HEK293 (cell line): ENCODE data around the gene MOG.
A peak's percentile ranks its signal among the peaks of the same experiment; 100 is the strongest.

ENCODE experiments used
- EGR2 ChIP-seq: fragments of 450-650 bp; formaldehyde crosslinking; IDR thresholded peaks from 2 replicates; pipeline ENCODE4 v1.5.1; 2016; ENCODE audit warnings: low read depth, missing biosample characterization, missing genetic modification characterization
- HOXA7 ChIP-seq: sonication (generic); formaldehyde crosslinking; IDR thresholded peaks from 2 replicates; pipeline ENCODE4 v1.8.1; 2022; ENCODE audit warnings: missing genetic modification reagents, borderline replicate concordance
- KLF1 ChIP-seq: fragments of 450-650 bp; formaldehyde crosslinking; IDR thresholded peaks from 2 replicates; pipeline ENCODE4 v1.5.1; 2016; ENCODE audit warnings: missing biosample characterization, missing genetic modification characterization
- MYNN ChIP-seq: fragments of 450-650 bp; formaldehyde crosslinking; IDR thresholded peaks from 2 replicates; pipeline ENCODE4 v1.5.1; 2016; ENCODE audit warnings: missing biosample characterization, missing genetic modification characterization, borderline replicate concordance
- REPIN1 ChIP-seq: fragments of 450-650 bp; formaldehyde crosslinking; IDR thresholded peaks from 2 replicates; pipeline ENCODE4 v1.5.1; 2017; ENCODE audit warnings: missing biosample characterization, missing genetic modification characterization, low read depth
- SP2 ChIP-seq: fragments of 450-650 bp; formaldehyde crosslinking; IDR thresholded peaks from 2 replicates; pipeline ENCODE4 v1.5.1; 2016; ENCODE audit warnings: missing biosample characterization, missing genetic modification characterization
- TSHZ1 ChIP-seq: fragments of 450-650 bp; formaldehyde crosslinking; IDR thresholded peaks from 2 replicates; pipeline ENCODE4 v1.5.1; 2016; ENCODE audit warnings: missing biosample characterization, missing genetic modification characterization, borderline replicate concordance
- ZBTB11 ChIP-seq: fragments of 450-650 bp; formaldehyde crosslinking; conservative IDR thresholded peaks from 2 replicates; pipeline ENCODE4 v1.5.1; 2016; ENCODE audit warnings: low read depth, missing biosample characterization, missing genetic modification characterization
- ZFP3 ChIP-seq: fragments of 450-650 bp; formaldehyde crosslinking; IDR thresholded peaks from 2 replicates; pipeline ENCODE4 v1.5.1; 2016; ENCODE audit warnings: low read depth, missing biosample characterization, missing genetic modification characterization
- ZNF114 ChIP-seq: fragments of 450-650 bp; formaldehyde crosslinking; IDR thresholded peaks from 2 replicates; pipeline ENCODE4 v1.5.0; 2017; ENCODE audit warnings: missing biosample characterization, missing genetic modification characterization
- ZNF174 ChIP-seq: fragments of 450-650 bp; formaldehyde crosslinking; IDR thresholded peaks from 2 replicates; pipeline ENCODE4 v1.5.0; 2017; ENCODE audit warnings: missing biosample characterization, mild to moderate bottlenecking, missing genetic modification characterization
- ZNF239 ChIP-seq: fragments of 450-650 bp; formaldehyde crosslinking; IDR thresholded peaks from 2 replicates; pipeline ENCODE4 v1.5.1; 2016; ENCODE audit warnings: missing biosample characterization, missing genetic modification characterization
- ZNF274 ChIP-seq, 2 experiments: fragments of 200-500 bp in 1 of 2; fragments of 450-650 bp in 1 of 2; sonication (Bioruptor generic) in 1 of 2; formaldehyde crosslinking in 1 of 2; IDR thresholded peaks; 2 replicates each; pipeline versions ENCODE4 v1.5.1 to v1.6.1; 2014 to 2016; ENCODE audit warnings: borderline replicate concordance in 1 of 2, inconsistent platforms in 1 of 2, low read length in 1 of 2, missing biosample characterization in 1 of 2, missing genetic modification characterization in 1 of 2
- ZNF280C ChIP-seq: fragments of 450-650 bp; formaldehyde crosslinking; IDR thresholded peaks from 2 replicates; pipeline ENCODE4 v1.5.1; 2016; ENCODE audit warnings: missing biosample characterization, missing genetic modification characterization
- ZNF292 ChIP-seq: fragments of 450-650 bp; formaldehyde crosslinking; IDR thresholded peaks from 2 replicates; pipeline ENCODE4 v1.5.1; 2016; ENCODE audit warnings: low read depth, missing biosample characterization, missing genetic modification characterization, borderline replicate concordance
- ZNF302 ChIP-seq: fragments of 450-650 bp; formaldehyde crosslinking; IDR thresholded peaks from 2 replicates; pipeline ENCODE4 v1.5.1; 2016; ENCODE audit warnings: missing biosample characterization, missing genetic modification characterization, low read depth
- ZNF354C ChIP-seq: fragments of 450-650 bp; formaldehyde crosslinking; IDR thresholded peaks from 2 replicates; pipeline ENCODE4 v1.5.1; 2016; ENCODE audit warnings: missing biosample characterization, missing genetic modification characterization, low read depth, borderline replicate concordance
- ZNF37A ChIP-seq: fragments of 450-650 bp; IDR thresholded peaks from 2 replicates; pipeline ENCODE4 v1.5.1; 2018; ENCODE audit warnings: missing biosample characterization, missing genetic modification characterization
- ZNF404 ChIP-seq: fragments of 450-650 bp; formaldehyde crosslinking; IDR thresholded peaks from 2 replicates; pipeline ENCODE4 v1.5.1; 2017; ENCODE audit warnings: missing biosample characterization, missing genetic modification characterization
- ZNF416 ChIP-seq: fragments of 450-650 bp; formaldehyde crosslinking; IDR thresholded peaks from 2 replicates; pipeline ENCODE4 v1.5.1; 2016; ENCODE audit warnings: missing biosample characterization, missing genetic modification characterization
- ZNF530 ChIP-seq: fragments of 450-650 bp; formaldehyde crosslinking; IDR thresholded peaks from 2 replicates; pipeline ENCODE4 v1.5.1; 2016; ENCODE audit warnings: low read depth, missing biosample characterization, missing genetic modification characterization
- ZNF549 ChIP-seq: fragments of 450-650 bp; IDR thresholded peaks from 2 replicates; pipeline ENCODE4 v1.5.1; 2018; ENCODE audit warnings: missing biosample characterization, missing genetic modification characterization, mild to moderate bottlenecking, inconsistent platforms, moderate library complexity
- ZNF580 ChIP-seq: fragments of 450-650 bp; formaldehyde crosslinking; IDR thresholded peaks from 2 replicates; pipeline ENCODE4 v1.5.1; 2016; ENCODE audit warnings: missing biosample characterization, missing genetic modification characterization
- ZNF660 ChIP-seq: fragments of 450-650 bp; IDR thresholded peaks from 2 replicates; pipeline ENCODE4 v1.5.1; 2018; ENCODE audit warnings: missing biosample characterization, mild to moderate bottlenecking, missing genetic modification characterization
- ZNF777 ChIP-seq: fragments of 450-650 bp; formaldehyde crosslinking; IDR thresholded peaks from 2 replicates; pipeline ENCODE4 v1.5.1; 2017; ENCODE audit warnings: missing biosample characterization, missing genetic modification characterization, borderline replicate concordance
- ZSCAN5A ChIP-seq: fragments of 450-650 bp; formaldehyde crosslinking; IDR thresholded peaks from 2 replicates; pipeline ENCODE4 v1.5.1; 2016; ENCODE audit warnings: missing biosample characterization, missing genetic modification characterization
- ZXDB ChIP-seq: fragments of 450-650 bp; formaldehyde crosslinking; IDR thresholded peaks from 2 replicates; pipeline ENCODE4 v1.5.1; 2016; ENCODE audit warnings: missing biosample characterization, missing genetic modification characterization

MOG gene

GRCh38 chr6:29649701-29650673 is 6.9 kb upstream of the MOG start (continued):
- no peak for TF ChIP-seq TSHZ1 (tag by site-specific recombination)
- no peak for TF ChIP-seq ZNF274 (IDR thresholded peaks at IDR 0.05; ENCODE audit: low read length)
- TF ChIP-seq ZNF274 (tag by site-specific recombination; IDR thresholded peaks at IDR 0.05; ENCODE audit: borderline replicate concordance) = no peak
- TF ChIP-seq ZNF549 = no peak
- no peak for TF ChIP-seq ZNF416
- TF ChIP-seq KLF1 (tag by site-specific recombination) = no peak
- TF ChIP-seq ZNF292 = no peak
- no peak for TF ChIP-seq ZNF404 (tag by site-specific recombination)
- TF ChIP-seq ZNF114 (tag by site-specific recombination) = no peak
- no peak for TF ChIP-seq EGR2
- TF ChIP-seq ZNF777 = peak; percentile 82
- 0 out of 2 replicates have a peak, but pooled peaks have one; percentile 36 for TF ChIP-seq ZNF580 (tag by site-specific recombination)
- TF ChIP-seq ZNF660 (tag by site-specific recombination) = peak; percentile 71; the same call in 1 of the 2 replicates
- TF ChIP-seq ZNF302 (tag by site-specific recombination) = no peak
- TF ChIP-seq REPIN1 (tag by site-specific recombination) = no peak
- peak; percentile 80 for TF ChIP-seq ZXDB
- TF ChIP-seq ZBTB11 (tag by site-specific recombination) = no peak
- TF ChIP-seq HOXA7 (CRISPR knock-in tag) = no peak
- TF ChIP-seq SP2 (tag by site-specific recombination) = peak; percentile 32
- TF ChIP-seq ZNF174 (tag by site-specific recombination) = no peak
- no peak for TF ChIP-seq ZNF239 (tag by site-specific recombination)
- TF ChIP-seq ZFP3 (tag by site-specific recombination) = no peak
- no peak for TF ChIP-seq ZNF37A (tag by site-specific recombination)
- no peak for TF ChIP-seq ZNF354C
- no peak for TF ChIP-seq ZNF280C (tag by site-specific recombination)
- TF ChIP-seq ZNF530 (tag by site-specific recombination) = no peak
- no peak for TF ChIP-seq MYNN (tag by site-specific recombination)
- TF ChIP-seq ZSCAN5A = no peak
